OCI-LY7 (cell line): Measurements from ENCODE around the gene NES. TPM values are rescaled to one million over a fixed set of nuclear protein-coding genes. Genes with fewer than 3 reads are reported as not detected.

Source experiments
- BruUV-seq: library from RNA; stranded (reverse); fragments of 400-500 nt; replicated peaks from 2 replicates; lab custom pipeline; 2021; lab: Mats Ljungman, UMichigan
- CTCF ChIA-PET: fragments of 300-600 bp; sonication (Branson Sonifier 250); formaldehyde crosslinking; loops from one replicate; lab custom pipeline; 2022; ENCODE audit warnings: antibody characterized with exemption; ENCODE audit not compliant: unreplicated experiment; lab: Charles Lee
- POLR2A ChIA-PET: fragments of 300-600 bp; sonication (Branson Sonifier 250); formaldehyde crosslinking; loops from one replicate; lab custom pipeline; 2022; ENCODE audit warnings: antibody characterized with exemption; lab: Charles Lee
- DNase-seq: peaks from one replicate; pipeline ENCODE4 v3.0.0-alpha.2; 2015; ENCODE audit warnings: low spot score
- H2AFZ ChIP-seq: fragments of 200-600 bp; sonication (generic), shearing (Covaris generic); 2 replicates; pipeline ENCODE4 v1.6.1; 2014; ENCODE audit warnings: mild to moderate bottlenecking, antibody characterized with exemption, low read length, moderate library complexity
- H3K27ac ChIP-seq: fragments of 200-600 bp; sonication (generic); 2 replicates; pipeline ENCODE4 v1.5.1; 2014; ENCODE audit warnings: mixed run types, low read depth, mild to moderate bottlenecking, moderate library complexity, low read length, inconsistent platforms; ENCODE audit not compliant: poor library complexity, severe bottlenecking
- H3K36me3 ChIP-seq: fragments of 200-600 bp; sonication (generic); 2 replicates; pipeline ENCODE4 v1.6.1; 2014; ENCODE audit warnings: mild to moderate bottlenecking, antibody characterized with exemption, low read length, moderate library complexity, mixed read lengths; ENCODE audit not compliant: insufficient read depth
- H3K4me1 ChIP-seq: fragments of 200-600 bp; sonication (generic); 2 replicates; pipeline ENCODE4 v1.5.1; 2014; ENCODE audit warnings: mild to moderate bottlenecking, low read length; ENCODE audit not compliant: insufficient read depth, poor library complexity, severe bottlenecking
- H3K4me2 ChIP-seq: fragments of 200-600 bp; sonication (generic); 2 replicates; pipeline ENCODE4 v1.6.1; 2014; ENCODE audit warnings: mild to moderate bottlenecking, low read length
- H3K4me3 ChIP-seq: fragments of 200-600 bp; sonication (generic); 2 replicates; pipeline ENCODE4 v1.5.1; 2014; ENCODE audit warnings: mild to moderate bottlenecking, low read depth, low read length; ENCODE audit not compliant: poor library complexity, severe bottlenecking
- H3K79me2 ChIP-seq: fragments of 200-600 bp; sonication (generic); 2 replicates; pipeline ENCODE4 v1.6.1; 2016; ENCODE audit warnings: low read depth, mild to moderate bottlenecking, low read length, moderate library complexity, mixed read lengths; ENCODE audit not compliant: insufficient read depth
- H3K9me2 ChIP-seq: fragments of 200-600 bp; sonication (generic); 2 replicates; pipeline ENCODE4 v1.6.1; 2016; ENCODE audit warnings: mild to moderate bottlenecking, low read length, mixed read lengths; ENCODE audit not compliant: insufficient read depth
- H3K9me3 ChIP-seq: fragments of 200-600 bp; sonication (generic); 2 replicates; pipeline ENCODE4 v1.6.1; 2014; ENCODE audit warnings: mild to moderate bottlenecking, mixed run types, low read length, mixed read lengths
- H4K20me1 ChIP-seq: fragments of 200-600 bp; sonication (generic); 2 replicates; pipeline ENCODE4 v1.6.1; 2014; ENCODE audit warnings: mild to moderate bottlenecking, antibody characterized with exemption, low read length, moderate library complexity, mixed read lengths; ENCODE audit not compliant: insufficient read depth
- CTCF ChIP-seq: fragments of 200-600 bp; sonication (generic); conservative IDR thresholded peaks from 2 replicates; pipeline ENCODE4 v1.5.1; 2014; ENCODE audit warnings: mild to moderate bottlenecking, antibody characterized with exemption, low read length, moderate library complexity, mixed read lengths
- EZH2phosphoT487 ChIP-seq: fragments of 200-600 bp; sonication (generic); IDR thresholded peaks from 2 replicates; pipeline ENCODE4 v1.6.1; 2018; ENCODE audit warnings: low read depth, borderline replicate concordance, mild to moderate bottlenecking, mixed run types, antibody characterized with exemption, low read length, moderate library complexity, mixed read lengths
- intact Hi-C: fragments of 100-400 bp; cut with micrococcal nuclease; formaldehyde crosslinking; loops from one replicate; pipeline ENCODE4 v1.10.0; 2022; ENCODE audit not compliant: unreplicated experiment
- total RNA-seq, 2 experiments: library from RNA; depleted of rRNA in 1 of 2; stranded (reverse); fragments of >200 nt in 1 of 2; shearing (Covaris generic) in 1 of 2; gene quantifications; 2 replicates each; pipeline ENCODE4 v1.2.3, GENCODE V29; 2014 to 2022

Gene NES
- total RNA-seq, 2 experiments from 2014 or later, result not detected

GRCh38 chr1:156618853-156619581 lies 58.2 kb downstream of the NES start, which contains the start of gene HAPLN2:
Gene HAPLN2, plus strand, starts transcription at chr1:156619415. Its CDS starts 4,076 bp downstream, at chr1:156623491.
- TF ChIP-seq EZH2phosphoT487, result no peak
- TF ChIP-seq CTCF, result peak; percentile 78
- H3K27ac ChIP-seq, result no peak within 1 kb of the TSS
- no peaks in the 10 kb centered on the region for H3K9me3 ChIP-seq
- no peaks in the 10 kb centered on the region for H3K36me3 ChIP-seq
- CTCF ChIA-PET, result interaction anchor here (0.6 to 1.2 kb wide), 2 partner anchors 10 to 257 kb away, joined by 4 to 15 read pairs; no protein-coding TSS in a partner anchor
- no peaks in the 10 kb centered on the region for H3K9me2 ChIP-seq
- intact Hi-C loops, result no loop called here
- H4K20me1 ChIP-seq, result no peaks in the 10 kb centered on the region
- POLR2A ChIA-PET, result no interaction called here
- H3K79me2 ChIP-seq, result no peaks in the 10 kb centered on the region
- no peaks in the 10 kb centered on the region for H3K4me1 ChIP-seq
- H2AFZ ChIP-seq, result no peak within 1 kb of the TSS
- no peak within 1 kb of the TSS for H3K4me2 ChIP-seq
- H3K4me3 ChIP-seq, result no peak within 1 kb of the TSS
- peak; percentile 45 for DNase-seq
- no TSS peak for BruUV-seq

Other genes with a start within 250 kb of the NES start
- gene MEF2D, start 176.6 kb downstream of the NES start, total RNA-seq (2014; rRNA removed; shearing (Covaris generic)), result 23.4 and 42.7 TPM in 2 replicates
- 92.3 and 101 TPM in 2 replicates for gene MEF2D, start 176.6 kb downstream of the NES start, total RNA-seq (2022)
- 22.4 and 26.1 TPM in 2 replicates for gene IQGAP3, start 104.8 kb downstream of the NES start, total RNA-seq (2014; rRNA removed; shearing (Covaris generic))
- gene IQGAP3, start 104.8 kb downstream of the NES start, total RNA-seq (2022), result 28.7 and 37.1 TPM in 2 replicates
- gene TTC24, start 97.7 kb downstream of the NES start, total RNA-seq (2014; rRNA removed; shearing (Covaris generic)), result 2.8 and 3.6 TPM in 2 replicates
- 11.9 and 12.4 TPM in 2 replicates for gene TTC24, start 97.7 kb downstream of the NES start, total RNA-seq (2022)
- 71.6 and 81.5 TPM in 2 replicates for gene NAXE, start 85.6 kb downstream of the NES start, total RNA-seq (2014; rRNA removed; shearing (Covaris generic))
- 56.1 and 61.1 TPM in 2 replicates for gene NAXE, start 85.6 kb downstream of the NES start, total RNA-seq (2022)
- 33.3 and 40.9 TPM in 2 replicates for gene GPATCH4, start 75.9 kb downstream of the NES start, total RNA-seq (2014; rRNA removed; shearing (Covaris generic))
- 38.5 and 51.6 TPM in 2 replicates for gene GPATCH4, start 75.9 kb downstream of the NES start, total RNA-seq (2022)
- gene HAPLN2, start 58.0 kb downstream of the NES start, total RNA-seq (2014; rRNA removed; shearing (Covaris generic)), result 0.41 and 0.62 TPM in 2 replicates
- gene HAPLN2, start 58.0 kb downstream of the NES start, total RNA-seq (2022), result 1.1 and 1.4 TPM in 2 replicates
- gene BCAN, start 35.3 kb downstream of the NES start, total RNA-seq (2014; rRNA removed; shearing (Covaris generic)), result 0.44 TPM in 1 of 2 replicates, not detected in the other
- gene BCAN, start 35.3 kb downstream of the NES start, total RNA-seq (2022), result not detected in 2 replicates
- gene CRABP2, start 28.2 kb upstream of the NES start, total RNA-seq (2014; rRNA removed; shearing (Covaris generic)), result 1.4 and 2.8 TPM in 2 replicates
- 1.5 and 2.1 TPM in 2 replicates for gene CRABP2, start 28.2 kb upstream of the NES start, total RNA-seq (2022)
- gene METTL25B, start 51.1 kb upstream of the NES start, total RNA-seq (2014; rRNA removed; shearing (Covaris generic)), result 24.7 and 28.0 TPM in 2 replicates
- 45.6 and 54.1 TPM in 2 replicates for gene METTL25B, start 51.1 kb upstream of the NES start, total RNA-seq (2022)
- 36.5 and 37.9 TPM in 2 replicates for gene ISG20L2, start 51.4 kb upstream of the NES start, total RNA-seq (2014; rRNA removed; shearing (Covaris generic))
- 71.3 and 74.1 TPM in 2 replicates for gene ISG20L2, start 51.4 kb upstream of the NES start, total RNA-seq (2022)
- 55.3 and 69.0 TPM in 2 replicates for gene MRPL24, start 63.7 kb upstream of the NES start, total RNA-seq (2014; rRNA removed; shearing (Covaris generic))
- 49.3 and 56.6 TPM in 2 replicates for gene MRPL24, start 63.7 kb upstream of the NES start, total RNA-seq (2022)
- 291 and 346 TPM in 2 replicates for gene HDGF, start 74.3 kb upstream of the NES start, total RNA-seq (2014; rRNA removed; shearing (Covaris generic))
- 315 and 329 TPM in 2 replicates for gene HDGF, start 74.3 kb upstream of the NES start, total RNA-seq (2022)
- 53.7 and 54.0 TPM in 2 replicates for gene PRCC, start 90.1 kb upstream of the NES start, total RNA-seq (2014; rRNA removed; shearing (Covaris generic))
- 81.5 and 82.9 TPM in 2 replicates for gene PRCC, start 90.1 kb upstream of the NES start, total RNA-seq (2022)
- 5.5 and 5.8 TPM in 2 replicates for gene SH2D2A, start 139.4 kb upstream of the NES start, total RNA-seq (2014; rRNA removed; shearing (Covaris generic))
- 2.1 and 2.2 TPM in 2 replicates for gene SH2D2A, start 139.4 kb upstream of the NES start, total RNA-seq (2022)
- gene INSRR, start 181.7 kb upstream of the NES start, total RNA-seq (2014; rRNA removed; shearing (Covaris generic)), result not detected in 2 replicates
- gene INSRR, start 181.7 kb upstream of the NES start, total RNA-seq (2022), result not detected in 2 replicates
- gene NTRK1, start 183.5 kb upstream of the NES start, total RNA-seq (2014; rRNA removed; shearing (Covaris generic)), result not detected in 2 replicates
- gene NTRK1, start 183.5 kb upstream of the NES start, total RNA-seq (2022), result not detected in 2 replicates
- not detected in 2 replicates for gene PEAR1, start 216.3 kb upstream of the NES start, total RNA-seq (2014; rRNA removed; shearing (Covaris generic))
- not detected in 2 replicates for gene PEAR1, start 216.3 kb upstream of the NES start, total RNA-seq (2022)
- gene LRRC71, start 243.2 kb upstream of the NES start, total RNA-seq (2014; rRNA removed; shearing (Covaris generic)), result not detected in 2 replicates
- gene LRRC71, start 243.2 kb upstream of the NES start, total RNA-seq (2022), result not detected in 2 replicates